AG09319 (cell line): ENCODE measurements around the gene DFFB.

ENCODE experiments used
- DNase-seq: peaks from one replicate; pipeline ENCODE4 v3.0.0-alpha.2; 2010; ENCODE audit warnings: low read depth; ENCODE audit errors: extremely low read depth
- CTCF ChIP-seq: IDR thresholded peaks from 2 replicates; pipeline ENCODE4 v1.5.1; 2011; ENCODE audit warnings: low read depth, mild to moderate bottlenecking, inconsistent platforms, low read length, moderate library complexity

Gene DFFB

GRCh38 chr1:3907031-3907534, 49.8 kb downstream of the DFFB start:
- no peak for DNase-seq

GRCh38 chr1:3907621-3908165, 50.4 kb downstream of the DFFB start:
- TF ChIP-seq CTCF = no peak
- no peak for DNase-seq

More at GRCh38 chr1:3907031-3907534, 49.8 kb downstream of the DFFB start:
- TF ChIP-seq CTCF = no peak

GRCh38 chr1:3908886-3909517, 51.7 kb downstream of the DFFB start:
- TF ChIP-seq CTCF = no peak
- DNase-seq = no peak

- no peak for DNase-seq
- no peak for TF ChIP-seq CTCF
These were observed 52.3 kb downstream of the DFFB start for GRCh38 chr1:3909615-3910014.

- no peak for DNase-seq
- no peak for TF ChIP-seq CTCF
These were observed 52.9 kb downstream of the DFFB start for GRCh38 chr1:3910049-3910731.

- DNase-seq = peak; percentile 2
- TF ChIP-seq CTCF = peak; percentile 42
These were observed 53.9 kb downstream of the DFFB start for GRCh38 chr1:3910857-3911845.
